NCI-H187 treated with DMSO at 0.1 percent for 48 hours (cell line): ENCODE data around the gene NUP58.

ENCODE experiments used
- DNase-seq: peaks from one replicate; lab custom pipeline; 2025; lab: John Stamatoyannopoulos, UW

Gene NUP58, protein sequence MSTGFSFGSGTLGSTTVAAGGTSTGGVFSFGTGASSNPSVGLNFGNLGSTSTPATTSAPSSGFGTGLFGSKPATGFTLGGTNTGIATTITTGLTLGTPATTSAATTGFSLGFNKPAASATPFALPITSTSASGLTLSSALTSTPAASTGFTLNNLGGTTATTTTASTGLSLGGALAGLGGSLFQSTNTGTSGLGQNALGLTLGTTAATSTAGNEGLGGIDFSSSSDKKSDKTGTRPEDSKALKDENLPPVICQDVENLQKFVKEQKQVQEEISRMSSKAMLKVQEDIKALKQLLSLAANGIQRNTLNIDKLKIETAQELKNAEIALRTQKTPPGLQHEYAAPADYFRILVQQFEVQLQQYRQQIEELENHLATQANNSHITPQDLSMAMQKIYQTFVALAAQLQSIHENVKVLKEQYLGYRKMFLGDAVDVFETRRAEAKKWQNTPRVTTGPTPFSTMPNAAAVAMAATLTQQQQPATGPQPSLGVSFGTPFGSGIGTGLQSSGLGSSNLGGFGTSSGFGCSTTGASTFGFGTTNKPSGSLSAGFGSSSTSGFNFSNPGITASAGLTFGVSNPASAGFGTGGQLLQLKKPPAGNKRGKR

DNA sequence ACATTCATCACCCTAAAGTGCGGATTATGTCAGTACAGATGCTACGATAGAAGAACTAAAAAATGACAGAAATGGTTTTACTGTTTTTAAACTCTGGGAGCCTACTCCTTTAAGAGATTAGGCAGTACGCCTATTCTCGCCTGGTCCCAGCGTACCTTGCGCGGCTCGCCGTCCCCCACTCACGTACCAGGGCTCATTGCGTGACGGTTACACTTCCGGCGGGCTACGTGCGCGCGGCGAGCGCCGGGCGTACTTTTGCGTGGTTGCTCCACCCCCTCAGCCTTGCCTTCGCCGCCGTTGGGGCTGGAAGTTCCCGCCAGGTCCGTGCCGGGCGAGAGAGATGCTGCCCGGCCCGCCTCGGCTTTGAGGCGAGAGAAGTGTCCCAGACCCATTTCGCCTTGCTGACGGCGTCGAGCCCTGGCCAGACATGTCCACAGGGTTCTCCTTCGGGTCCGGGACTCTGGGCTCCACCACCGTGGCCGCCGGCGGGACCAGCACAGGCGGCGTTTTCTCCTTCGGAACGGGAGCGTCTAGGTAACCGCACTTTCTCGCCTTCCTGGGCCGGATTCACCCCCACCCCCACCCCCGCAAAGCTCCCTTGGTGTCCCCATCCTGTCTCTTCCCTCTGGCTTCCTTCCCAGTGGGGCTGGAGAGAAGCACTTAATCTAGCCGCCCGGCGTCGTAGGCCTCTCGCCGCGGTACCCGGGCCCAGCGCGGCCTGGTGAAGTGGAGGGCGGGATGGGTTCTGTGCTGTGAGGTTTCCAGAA, at the start of gene NUP58:
Gene NUP58, plus strand, starts transcription at position 279 of the 767 bp plus-strand sequence. Its CDS starts 149 bp downstream, at position 428.
- DNase-seq, result peak; percentile 52

DNA sequence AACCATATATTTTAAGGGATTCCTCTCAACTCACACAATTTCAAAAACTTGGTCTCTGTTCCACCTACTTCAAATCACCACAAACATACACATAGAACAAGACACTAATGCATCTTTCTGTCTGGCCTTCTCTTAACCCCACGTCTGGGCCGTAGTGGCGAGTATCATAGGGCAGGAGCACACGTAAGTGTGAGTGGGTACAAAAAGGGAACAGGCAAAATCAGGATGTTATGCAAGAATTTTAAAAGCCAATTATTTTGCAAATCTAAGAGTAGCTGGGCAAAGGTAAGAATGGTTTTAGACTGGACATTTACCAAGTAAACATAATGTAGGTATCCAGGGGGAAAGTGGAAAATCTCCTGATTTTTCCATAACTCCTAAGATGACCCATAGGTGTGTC, 49.2 kb upstream of the NUP58 start:
- DNase-seq, result no peak

DNA sequence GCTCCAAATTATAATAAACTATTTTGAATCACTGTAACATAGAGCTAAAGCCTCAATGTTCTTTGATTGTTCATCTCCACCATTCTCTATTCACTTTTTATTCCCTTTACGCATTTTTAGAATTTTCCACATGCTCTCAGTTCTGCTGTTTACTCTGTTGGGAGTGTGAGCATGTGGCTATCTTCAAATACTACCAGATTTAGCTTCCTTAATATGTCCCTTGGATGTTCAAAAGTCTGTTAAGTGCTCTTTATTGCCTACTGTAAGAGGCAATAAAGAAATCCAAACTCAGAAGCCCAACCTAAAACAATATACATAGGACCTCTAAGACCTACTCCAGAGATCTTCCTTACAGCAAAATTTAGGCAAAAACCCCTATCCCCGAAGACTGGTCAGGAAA, 48.7 kb upstream of the NUP58 start:
- DNase-seq, result no peak

DNA sequence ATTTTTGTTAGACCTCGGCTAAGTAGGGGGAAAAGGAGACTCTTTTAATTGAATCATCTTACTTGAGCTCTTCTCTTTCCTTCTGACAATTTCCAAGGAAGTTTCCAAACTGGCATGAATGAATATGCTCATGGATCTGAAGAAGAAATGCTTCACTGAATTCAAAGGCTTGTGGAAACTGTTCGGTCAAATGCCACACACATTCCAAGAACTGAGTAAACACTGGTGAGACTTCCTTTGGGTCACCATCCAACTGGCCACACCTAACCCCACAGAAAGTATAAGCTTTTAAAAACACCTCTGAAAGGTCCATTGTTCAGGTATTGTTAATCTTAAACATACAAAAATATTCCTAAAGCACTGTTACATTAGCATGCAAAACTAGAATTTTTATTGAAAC, 47.7 kb upstream of the NUP58 start:
- no peak for DNase-seq

DNA sequence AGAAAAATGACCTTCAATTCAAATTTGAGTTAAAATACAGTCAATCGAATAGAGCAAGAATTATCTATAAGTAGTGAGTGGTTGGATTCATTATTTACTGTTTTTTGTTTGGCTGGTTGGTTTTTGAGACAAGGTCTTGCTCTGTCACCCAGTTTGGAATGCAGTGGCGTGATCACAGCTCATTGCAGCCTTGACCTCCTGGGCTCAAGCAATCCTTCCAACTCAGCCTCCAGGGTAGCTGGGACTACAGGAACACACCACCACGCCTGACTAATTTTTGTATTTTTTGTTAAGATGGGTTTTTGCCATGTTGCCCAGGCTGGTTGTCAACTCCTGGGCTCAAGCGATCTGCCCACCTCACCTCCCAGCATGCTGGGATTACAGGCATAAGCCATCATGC, 39.2 kb upstream of the NUP58 start:
- DNase-seq, result no peak

DNA sequence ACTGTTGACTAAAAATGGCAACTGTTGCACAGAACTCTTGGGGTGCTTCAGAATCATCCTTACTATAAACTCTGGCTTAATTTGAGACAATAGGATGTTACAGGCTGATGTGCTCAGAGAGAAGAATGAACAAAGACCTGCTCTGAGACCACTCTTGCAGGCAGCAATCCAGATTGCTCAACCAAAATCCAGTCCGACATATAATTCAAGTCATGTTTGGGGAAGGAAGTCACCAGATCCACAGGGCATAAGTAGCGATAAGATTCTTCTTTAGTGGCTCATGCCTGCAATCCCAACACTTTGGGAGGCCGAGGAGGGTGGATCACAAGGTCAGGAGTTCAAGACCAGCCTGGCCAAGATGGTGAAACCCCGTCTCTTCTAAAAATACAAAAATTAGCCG, 34.7 kb upstream of the NUP58 start:
- no peak for DNase-seq

DNA sequence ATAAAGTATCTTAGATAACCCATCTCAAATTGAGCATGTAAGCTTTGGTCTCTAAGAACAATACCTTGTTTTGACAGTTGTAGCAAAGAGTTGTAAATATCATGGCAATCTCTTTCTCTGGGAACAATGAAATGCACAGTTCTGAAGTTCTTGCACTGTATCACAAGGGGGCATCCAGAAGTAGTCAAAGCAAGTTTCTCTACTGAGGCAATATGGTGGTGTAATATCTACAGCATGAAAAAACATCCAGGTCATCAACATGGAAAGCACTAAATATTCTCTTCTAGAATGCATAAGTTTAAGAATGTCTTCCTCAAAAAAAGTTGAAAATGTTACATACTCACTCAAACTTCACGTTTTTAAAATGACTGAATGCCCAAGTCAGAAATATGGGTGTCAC, 33.7 kb upstream of the NUP58 start:
- no peak for DNase-seq

DNA sequence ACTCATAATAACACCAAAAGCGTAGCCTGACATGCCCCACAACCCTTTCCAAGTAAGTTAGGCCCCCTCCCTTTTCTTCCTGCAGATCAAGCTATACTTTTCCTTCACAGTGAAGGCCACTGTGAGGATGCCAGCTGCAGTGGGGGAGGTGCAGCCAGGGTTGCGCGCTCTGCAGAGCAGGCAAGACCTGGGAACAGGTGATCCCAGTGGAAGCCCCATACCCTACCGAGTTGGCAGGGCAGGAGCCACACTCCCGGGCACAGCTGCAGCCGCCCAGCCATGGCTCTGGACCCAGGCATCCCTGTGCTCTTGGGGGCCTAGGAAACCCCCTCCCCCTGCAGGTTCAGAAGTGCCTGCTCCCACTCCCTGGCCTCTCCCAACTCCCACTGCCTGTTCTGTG, 32.9 kb upstream of the NUP58 start:
- no peak for DNase-seq

DNA sequence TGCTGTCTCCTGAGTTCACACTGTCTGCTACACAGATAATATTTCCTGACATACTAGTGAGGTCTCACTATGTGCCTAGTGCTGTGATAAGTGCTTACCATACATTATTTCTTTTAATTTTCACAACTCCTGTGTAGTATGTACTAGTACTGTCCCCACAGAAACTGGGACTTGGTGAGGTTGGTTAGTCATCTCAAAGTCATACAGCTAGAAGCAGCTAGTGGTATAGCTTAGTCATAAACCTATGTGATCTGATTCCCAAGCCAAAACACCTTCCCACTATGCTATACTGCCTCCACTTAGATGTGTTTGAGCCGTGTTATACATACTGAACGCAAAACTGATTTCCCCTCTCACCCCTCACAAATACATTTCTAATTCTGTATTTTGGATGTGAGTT, 24.7 kb upstream of the NUP58 start:
- DNase-seq, result no peak

DNA sequence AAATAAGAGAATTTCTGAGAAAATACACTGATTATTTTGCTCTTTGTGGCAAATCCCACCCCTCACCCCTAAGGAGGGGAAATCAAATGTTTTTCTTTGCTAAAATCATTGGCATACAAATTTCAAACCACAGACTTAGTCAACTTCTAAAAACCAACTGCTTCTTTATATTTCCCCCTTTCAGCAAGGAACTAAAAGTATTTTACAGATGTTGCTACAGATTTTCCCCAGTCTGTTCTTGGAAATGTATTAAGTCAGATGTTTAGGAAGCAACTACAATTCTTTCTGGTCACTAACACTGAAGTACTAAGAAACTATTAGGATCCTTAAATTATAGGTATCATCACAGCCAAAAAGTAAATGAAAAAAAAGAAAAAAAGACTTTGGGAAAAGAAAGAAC, 21.0 kb upstream of the NUP58 start:
- DNase-seq, result no peak

DNA sequence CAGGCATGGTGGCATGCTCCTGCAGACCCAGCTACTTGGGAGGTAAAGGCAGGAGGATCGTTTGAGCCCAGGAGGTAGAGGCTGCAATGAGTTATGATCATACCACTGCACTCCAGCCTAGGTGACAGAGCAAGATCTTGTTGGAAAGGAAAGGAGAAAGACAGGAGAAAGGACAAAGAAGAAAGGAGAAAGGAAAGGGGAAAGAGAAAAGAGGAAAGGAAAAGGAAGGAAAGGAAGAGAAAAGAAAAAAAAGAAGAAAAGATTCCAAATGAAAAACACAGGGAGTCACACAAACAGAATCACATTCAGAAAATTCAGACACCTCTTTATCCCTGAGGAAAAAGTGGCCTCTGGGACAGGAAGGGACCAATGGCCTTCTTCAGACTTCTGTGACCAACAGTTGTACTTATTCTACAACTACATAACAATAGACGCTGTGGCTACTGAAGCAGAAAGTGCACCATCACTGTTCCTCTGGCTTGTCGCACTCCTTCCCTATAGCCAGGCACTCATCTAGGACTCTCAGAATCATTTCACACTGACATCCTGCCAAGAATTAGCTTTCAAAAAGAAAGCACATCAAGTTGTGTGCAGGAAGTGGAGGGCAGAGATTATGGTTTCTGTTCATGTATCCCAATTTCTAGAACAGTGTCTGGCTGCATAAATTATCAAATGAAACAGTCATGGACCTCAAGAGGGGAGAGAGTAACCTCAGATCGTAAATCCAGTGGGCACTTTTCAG, 20.1 kb upstream of the NUP58 start:
- no peak for DNase-seq

DNA sequence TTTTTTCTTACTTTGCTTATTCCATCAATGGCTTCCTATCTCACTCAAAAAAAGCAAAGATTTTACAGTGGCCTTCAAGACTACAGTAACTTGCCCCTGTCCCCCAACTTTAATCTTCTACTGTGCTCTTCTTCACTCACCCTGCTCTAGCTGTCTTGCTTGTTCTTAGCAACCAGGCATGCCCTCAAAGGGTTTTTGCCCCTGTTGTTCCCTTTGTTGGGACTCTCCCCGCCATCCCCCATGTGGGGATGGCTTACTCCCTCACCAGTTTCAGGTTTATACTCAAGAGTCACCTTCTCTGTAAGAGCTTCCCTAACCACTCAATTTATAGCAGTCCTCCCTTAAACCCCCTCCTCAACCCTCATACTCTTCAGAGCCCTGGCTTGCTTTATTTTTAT, 19.5 kb upstream of the NUP58 start:
- no peak for DNase-seq

DNA sequence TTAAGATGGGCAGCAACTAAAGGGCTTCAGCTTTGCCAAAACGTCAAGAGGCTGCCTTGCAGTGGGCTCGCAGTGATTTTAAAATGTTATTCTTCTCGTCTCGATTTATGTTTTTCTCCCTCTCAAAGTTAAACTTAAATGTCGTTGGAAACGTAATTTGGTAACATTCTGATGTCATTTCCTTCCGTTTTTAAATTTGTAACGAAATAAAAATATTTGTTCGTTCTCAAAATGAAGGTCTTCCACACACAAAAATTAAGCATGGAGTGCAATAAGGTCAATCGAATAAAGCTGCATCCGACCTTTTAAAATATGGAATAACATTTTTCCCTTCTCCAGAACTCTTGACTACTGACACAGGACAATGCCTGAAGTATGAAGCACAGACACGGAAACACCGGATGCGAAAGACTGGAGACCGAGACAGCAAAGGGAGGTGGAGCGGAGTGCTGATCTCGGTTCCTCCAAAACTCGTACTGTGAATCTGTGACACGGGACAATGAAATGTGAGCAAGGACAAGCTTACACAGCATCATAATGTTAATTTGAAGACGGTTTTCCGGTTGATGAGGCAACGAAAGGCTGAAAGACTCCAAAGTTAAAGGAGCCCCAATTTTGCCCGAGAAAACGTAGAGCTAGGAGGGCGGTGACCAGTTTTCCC, 15.0 kb upstream of the NUP58 start:
- DNase-seq, result no peak

DNA sequence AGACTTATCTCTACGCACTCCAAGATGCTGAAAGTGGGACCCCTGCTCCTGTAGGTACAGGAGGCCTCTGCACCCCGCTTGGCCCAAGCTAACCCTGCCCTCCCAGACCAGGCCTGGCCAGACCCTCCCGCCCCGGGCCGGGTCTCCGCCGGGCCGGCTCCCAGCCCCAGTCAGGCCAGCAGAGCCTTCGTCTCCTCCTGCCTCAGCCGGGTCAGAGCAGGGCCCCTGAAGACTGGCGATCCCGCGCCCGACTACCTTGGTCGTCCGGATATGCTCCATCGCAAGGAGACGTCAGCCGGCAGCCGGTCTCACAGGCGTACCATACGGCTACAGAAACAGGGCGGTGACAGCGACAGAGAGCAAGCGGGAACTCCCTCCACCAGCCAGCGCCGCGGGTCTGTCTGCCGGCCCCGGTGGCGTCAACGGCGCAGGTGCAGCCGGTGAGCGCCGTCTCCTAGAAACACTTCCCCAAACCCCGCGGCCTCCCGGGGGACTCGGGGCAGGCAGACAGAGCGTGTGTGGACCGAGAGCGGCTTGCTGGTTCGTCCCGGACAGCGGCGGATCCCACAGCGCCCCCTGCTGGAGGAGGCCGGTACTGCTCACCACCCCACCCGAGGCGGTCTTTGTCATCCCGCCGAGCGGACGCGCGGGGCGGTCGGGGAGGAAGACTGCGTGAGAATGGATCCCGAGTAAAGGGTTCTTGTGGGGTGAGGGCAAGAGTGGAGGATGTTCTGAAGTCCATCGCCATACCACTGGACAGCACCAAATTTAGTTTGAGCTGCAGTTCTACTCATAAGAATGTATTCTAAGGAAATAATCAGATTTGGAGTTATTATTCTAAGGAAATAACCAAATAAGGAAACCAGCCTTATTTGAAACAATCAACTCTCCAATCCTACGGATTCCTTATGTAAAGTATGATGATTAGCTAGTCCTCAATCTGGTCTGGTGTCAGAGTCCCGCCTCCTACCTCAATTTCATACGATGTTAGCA, 14.2 kb upstream of the NUP58 start, which contains the start of gene MTMR6:
Gene MTMR6, minus strand, starts transcription at position 520 of the 993 bp plus-strand sequence. Its CDS starts 241 bp downstream, at position 279.
- no peak for DNase-seq

DNA sequence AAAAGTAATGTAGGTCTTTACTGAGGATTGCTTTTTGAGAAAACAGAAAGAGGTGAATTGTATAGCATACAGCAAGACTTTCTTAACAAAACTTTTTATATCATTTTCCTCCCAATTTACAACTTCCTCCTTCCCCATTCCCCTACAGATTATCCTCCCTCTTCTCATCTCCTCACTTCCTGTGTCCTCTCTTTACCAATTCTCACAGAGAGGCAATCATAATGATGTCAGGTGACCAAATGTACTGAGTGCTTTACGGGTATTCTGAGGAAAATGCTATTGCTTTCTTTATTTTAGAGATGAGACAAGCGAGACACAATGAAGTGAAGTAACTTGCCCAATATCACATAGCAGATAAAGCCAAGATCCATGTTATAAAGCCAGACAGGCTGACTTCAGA, 12.5 kb upstream of the NUP58 start:
- DNase-seq, result no peak

DNA sequence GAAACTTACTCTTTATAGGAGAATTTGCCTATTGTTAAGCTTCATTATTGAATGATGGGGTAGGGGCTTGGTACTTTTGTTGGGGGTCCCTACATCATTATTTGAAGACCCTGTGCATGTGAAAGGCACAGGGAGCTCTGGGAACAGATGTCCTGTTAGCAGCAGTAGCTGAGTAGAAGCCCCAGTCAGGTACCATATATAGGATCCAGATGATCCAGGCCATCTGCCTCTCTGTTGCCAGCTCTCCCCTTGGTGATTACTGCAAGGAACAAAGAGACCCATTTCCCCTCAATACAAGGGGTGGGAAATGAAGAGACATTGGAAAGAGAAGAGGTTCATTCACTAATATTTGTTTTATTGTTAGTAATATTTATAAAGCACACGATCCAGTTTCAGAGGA, 9.7 kb upstream of the NUP58 start:
- no peak for DNase-seq

DNA sequence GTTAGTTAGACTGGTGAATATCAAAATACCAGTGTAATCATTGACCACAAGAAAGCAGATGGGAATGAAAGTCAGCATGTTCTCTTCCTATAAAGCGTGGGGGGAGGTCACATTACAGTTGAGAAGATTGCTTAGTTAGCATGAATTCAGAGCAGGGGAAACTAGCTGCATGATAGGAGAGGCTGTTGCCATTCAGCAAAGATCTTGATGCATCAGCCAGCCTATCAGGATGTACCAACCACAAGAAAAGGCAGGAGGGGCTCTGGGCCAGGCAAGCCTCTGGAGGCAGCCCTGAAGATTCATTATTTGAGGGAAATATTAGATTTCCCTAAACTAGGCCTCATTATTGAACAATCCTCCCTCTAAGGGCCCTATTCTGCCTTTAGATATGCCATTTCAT, 9.1 kb upstream of the NUP58 start:
- no peak for DNase-seq

DNA sequence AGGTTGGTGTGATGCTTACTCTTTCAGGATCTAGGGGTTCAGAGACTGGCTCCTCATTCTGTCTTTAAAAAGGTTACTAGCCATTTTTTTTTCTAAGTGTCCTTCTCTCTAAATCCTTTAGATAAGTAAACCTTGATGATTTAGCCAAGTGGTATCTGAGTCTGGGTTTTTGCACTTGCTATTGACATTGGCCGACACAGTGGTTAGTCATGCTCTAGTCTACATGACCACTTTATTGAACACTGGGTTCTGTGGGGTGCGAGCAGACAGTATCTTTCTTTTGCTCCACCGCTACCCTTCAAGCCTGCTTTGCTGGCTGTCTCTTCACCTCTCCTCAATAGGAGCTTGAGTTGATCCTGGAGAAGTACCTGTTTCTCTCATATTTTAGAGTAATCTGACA, 6.2 kb upstream of the NUP58 start:
- no peak for DNase-seq

DNA sequence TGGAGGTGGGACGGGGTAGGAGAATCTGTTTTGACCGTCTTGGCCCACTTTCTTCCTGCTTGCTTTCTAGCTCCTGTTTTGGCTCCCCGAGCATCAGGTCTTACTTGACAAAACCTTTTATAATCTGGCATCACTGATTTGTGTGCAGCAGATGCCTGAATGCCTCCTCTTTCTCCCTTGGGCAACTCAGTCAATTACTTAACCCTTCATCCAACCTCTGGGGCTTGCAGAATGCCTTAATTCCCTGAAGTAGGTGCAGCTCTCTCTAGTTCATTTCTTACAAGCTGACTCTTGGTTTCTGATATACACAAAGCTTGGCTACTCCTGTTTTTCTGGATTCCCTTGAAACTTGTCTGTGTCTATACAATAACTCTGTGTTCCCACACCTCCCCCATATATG, 5.7 kb upstream of the NUP58 start:
- DNase-seq, result no peak

DNA sequence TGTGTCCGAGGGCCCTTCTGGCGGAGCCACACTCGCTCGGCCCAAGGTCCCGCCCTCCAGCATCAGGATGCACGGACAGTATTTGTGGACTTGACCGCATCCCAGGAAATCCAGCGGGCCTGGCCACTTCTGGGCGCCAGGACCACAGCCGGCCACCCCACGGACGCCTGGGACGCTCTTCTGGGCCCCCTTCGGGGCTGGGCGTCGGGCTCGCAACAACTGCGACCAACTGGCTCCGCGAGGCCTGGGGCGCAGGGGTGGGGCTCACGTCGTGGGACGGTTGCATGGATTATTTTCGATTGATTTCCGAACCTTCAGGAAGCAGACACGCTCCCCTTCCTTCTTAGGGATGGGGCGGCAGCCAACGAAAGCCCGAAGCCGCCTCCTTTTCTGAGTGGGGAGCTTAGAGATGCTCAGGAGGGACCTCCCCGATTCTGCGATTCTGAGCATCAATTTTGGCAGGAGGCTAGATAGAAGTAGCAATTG, 521 bp upstream of the NUP58 start:
- no peak for DNase-seq
